SU-DHL-6 (cell line): ENCODE data around the gene ZBTB49.

Experiments
- H2AFZ ChIP-seq: fragments of 200-600 bp; sonication (generic); 2 replicates; pipeline ENCODE4 v1.6.1; 2014; ENCODE audit warnings: low read depth, mild to moderate bottlenecking, moderate library complexity, mixed read lengths, antibody characterized with exemption, low read length; ENCODE audit not compliant: severe bottlenecking
- H3F3A ChIP-seq: fragments of 200-600 bp; shearing (Covaris generic); 2 replicates; pipeline ENCODE4 v1.6.0; 2016; ENCODE audit warnings: antibody characterized with exemption, mild to moderate bottlenecking; ENCODE audit not compliant: insufficient read depth
- H3K27ac ChIP-seq: fragments of 200-600 bp; sonication (generic); 2 replicates; pipeline ENCODE4 v1.5.1; 2016; ENCODE audit warnings: low read depth, mild to moderate bottlenecking, low read length, moderate library complexity, mixed read lengths
- H3K27me3 ChIP-seq: fragments of 200-600 bp; sonication (generic), shearing (Covaris generic); 2 replicates; pipeline ENCODE4 v1.6.0; 2014; ENCODE audit warnings: mild to moderate bottlenecking, low read length
- H3K36me3 ChIP-seq: fragments of 200-600 bp; sonication (generic); 2 replicates; pipeline ENCODE4 v1.6.1; 2014; ENCODE audit warnings: mild to moderate bottlenecking, low read length, mixed read lengths
- H3K4me2 ChIP-seq: fragments of 300-600, 200-600 bp; shearing (Covaris generic), sonication (generic); 2 replicates; pipeline ENCODE4 v1.6.0; 2014; ENCODE audit warnings: low read length, low read depth, mild to moderate bottlenecking; ENCODE audit not compliant: poor library complexity, severe bottlenecking
- H3K4me3 ChIP-seq: fragments of 200-600 bp; sonication (generic); 2 replicates; pipeline ENCODE4 v1.5.1; 2014; ENCODE audit warnings: antibody characterized with exemption, low read length, mild to moderate bottlenecking, mixed read lengths; ENCODE audit not compliant: insufficient read depth, poor library complexity, severe bottlenecking
- H3K79me2 ChIP-seq: fragments of 200-600 bp; sonication (generic); 2 replicates; pipeline ENCODE4 v1.6.1; 2014; ENCODE audit warnings: mild to moderate bottlenecking, low read length, moderate library complexity; ENCODE audit not compliant: insufficient read depth
- H3K9ac ChIP-seq: fragments of 200-600 bp; sonication (generic); 2 replicates; pipeline ENCODE4 v1.7.0; 2014; ENCODE audit warnings: mild to moderate bottlenecking, low read length
- H3K9me2 ChIP-seq: fragments of 200-600 bp; sonication (generic); replicated peaks from 2 replicates; pipeline ENCODE4 v1.6.1; 2014; ENCODE audit warnings: low read length; ENCODE audit not compliant: insufficient read depth
- H3K9me3 ChIP-seq: fragments of 200-600 bp; sonication (generic); 2 replicates; pipeline ENCODE4 v1.6.1; 2014; ENCODE audit warnings: low read length, mixed read lengths; ENCODE audit not compliant: insufficient read depth
- H4K20me1 ChIP-seq: fragments of 200-600 bp; sonication (generic); 2 replicates; pipeline ENCODE4 v1.6.1; 2014; ENCODE audit warnings: low read depth, mild to moderate bottlenecking, antibody characterized with exemption, low read length, moderate library complexity, mixed read lengths
- CTCF ChIP-seq: fragments of 200-600 bp; sonication (generic); IDR thresholded peaks from one replicate; pipeline ENCODE4 v1.5.1; 2017; ENCODE audit warnings: antibody characterized with exemption, mild to moderate bottlenecking, low read length, moderate library complexity; ENCODE audit not compliant: insufficient read depth, poor library complexity, severe bottlenecking
- EZH2phosphoT487 ChIP-seq: fragments of 200-600 bp; sonication (generic), shearing (Covaris generic); conservative IDR thresholded peaks from 2 replicates; pipeline ENCODE4 v1.6.1; 2018; ENCODE audit warnings: mild to moderate bottlenecking, antibody characterized with exemption, low read length, moderate library complexity, mixed read lengths

The ZBTB49 gene

GRCh38 chr4:4321951-4322688, 32.1 kb downstream of the ZBTB49 start:
- Histone ChIP-seq H3K9me3 (no peaks in the 10 kb centered on the region), H2AFZ (no peak overlapping the region), H3K27me3 (no peaks in the 10 kb centered on the region), H3K79me2 (no peaks in the 10 kb centered on the region), H3K9me2 (no peaks in the 10 kb centered on the region), H3F3A (no peaks in the 10 kb centered on the region), H3K4me3 (no peak overlapping the region), H3K9ac (no peak overlapping the region), H3K27ac (no peak overlapping the region), H3K36me3 (no peaks in the 10 kb centered on the region), H4K20me1 (no peaks in the 10 kb centered on the region), H3K4me2 (no peak overlapping the region)
- no peak for TF ChIP-seq CTCF
- TF ChIP-seq EZH2phosphoT487: no peak

- no peak overlapping the region for H2AFZ ChIP-seq
- no peak for TF ChIP-seq CTCF
- TF ChIP-seq EZH2phosphoT487: no peak
- no peaks in the 10 kb centered on the region for H3F3A ChIP-seq
- H3K9me2 ChIP-seq: no peaks in the 10 kb centered on the region
- no peaks in the 10 kb centered on the region for H3K9me3 ChIP-seq
- no peak overlapping the region for H3K4me3 ChIP-seq
- no peaks in the 10 kb centered on the region for H4K20me1 ChIP-seq
- H3K27me3 ChIP-seq: no peaks in the 10 kb centered on the region
- H3K27ac ChIP-seq: no peak overlapping the region
- H3K79me2 ChIP-seq: no peaks in the 10 kb centered on the region
- no peaks in the 10 kb centered on the region for H3K36me3 ChIP-seq
- no peak overlapping the region for H3K4me2 ChIP-seq
- no peak overlapping the region for H3K9ac ChIP-seq
Observed at GRCh38 chr4:4323705-4324534, 33.9 kb downstream of the ZBTB49 start.

- Histone ChIP-seq H3K9me3 (no peaks in the 10 kb centered on the region), H4K20me1 (no peaks in the 10 kb centered on the region), H2AFZ (no peak overlapping the region), H3K36me3 (no peaks in the 10 kb centered on the region), H3F3A (no peaks in the 10 kb centered on the region), H3K27me3 (no peaks in the 10 kb centered on the region), H3K79me2 (no peaks in the 10 kb centered on the region), H3K4me3 (no peak overlapping the region), H3K9ac (no peak overlapping the region), H3K27ac (no peak overlapping the region), H3K4me2 (no peak overlapping the region), H3K9me2 (no peaks in the 10 kb centered on the region)
- TF ChIP-seq EZH2phosphoT487: no peak
- TF ChIP-seq CTCF: no peak
Observed at GRCh38 chr4:4325321-4325720, 35.3 kb downstream of the ZBTB49 start.
